Measurements from ENCODE around the gene RNF148.

- TF ChIP-seq EZH2phosphoT487 (IDR thresholded peaks at IDR 0.05; ENCODE audit: insufficient read depth, low read depth) (no peak), EZH2 (IDR thresholded peaks at IDR 0.05; ENCODE audit: insufficient read depth, poor library complexity, severe bottlenecking) (no peak)
Measured at GRCh38 chr7:122679813-122680212, 22.9 kb downstream of the RNF148 start.

Measured in GM23248 (cell line).